Hematopoietic multipotent progenitor cell treated with erythropoietin and hydrocortisone succinate and interleukin-3 and kit ligand, for 15 days (in vitro differentiated cells): ENCODE data around the gene EXOC3L4.
A peak's percentile ranks its signal among the peaks of the same experiment; 100 is the strongest.

Source experiments
- DNase-seq: peaks from one replicate; pipeline ENCODE4 v3.0.0-alpha.2; 2015; ENCODE audit warnings: low spot score

The EXOC3L4 gene

DNA sequence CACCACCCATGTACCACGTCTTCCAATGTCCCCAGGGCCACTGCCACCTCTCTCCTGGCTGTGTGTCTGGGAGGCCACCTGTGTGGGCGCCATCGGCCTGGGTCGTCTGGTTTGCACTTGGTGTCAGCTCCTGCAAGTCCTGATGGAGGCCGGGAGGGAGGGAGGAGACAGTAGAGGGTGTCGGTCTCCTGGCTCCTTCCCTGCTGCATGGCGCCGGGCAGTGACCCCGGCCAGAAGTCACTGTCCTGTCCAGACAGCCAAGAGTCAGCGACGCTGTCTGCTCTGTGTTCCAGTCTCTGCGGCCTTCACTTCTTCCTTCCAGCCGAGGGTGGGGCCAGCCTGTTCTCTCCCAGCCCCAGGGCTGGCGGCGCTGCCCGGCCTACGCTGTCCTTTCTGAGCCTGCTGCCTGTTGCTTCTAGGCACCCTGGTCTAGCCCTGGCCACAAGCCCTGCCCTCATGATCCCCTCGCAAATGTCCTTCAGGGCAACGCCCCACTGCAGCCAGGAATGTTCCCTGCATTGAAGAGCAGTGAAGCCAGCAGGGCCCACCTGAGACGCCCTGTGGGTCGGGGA, 23.5 kb upstream of the EXOC3L4 start:
- DNase-seq: no peak

DNA sequence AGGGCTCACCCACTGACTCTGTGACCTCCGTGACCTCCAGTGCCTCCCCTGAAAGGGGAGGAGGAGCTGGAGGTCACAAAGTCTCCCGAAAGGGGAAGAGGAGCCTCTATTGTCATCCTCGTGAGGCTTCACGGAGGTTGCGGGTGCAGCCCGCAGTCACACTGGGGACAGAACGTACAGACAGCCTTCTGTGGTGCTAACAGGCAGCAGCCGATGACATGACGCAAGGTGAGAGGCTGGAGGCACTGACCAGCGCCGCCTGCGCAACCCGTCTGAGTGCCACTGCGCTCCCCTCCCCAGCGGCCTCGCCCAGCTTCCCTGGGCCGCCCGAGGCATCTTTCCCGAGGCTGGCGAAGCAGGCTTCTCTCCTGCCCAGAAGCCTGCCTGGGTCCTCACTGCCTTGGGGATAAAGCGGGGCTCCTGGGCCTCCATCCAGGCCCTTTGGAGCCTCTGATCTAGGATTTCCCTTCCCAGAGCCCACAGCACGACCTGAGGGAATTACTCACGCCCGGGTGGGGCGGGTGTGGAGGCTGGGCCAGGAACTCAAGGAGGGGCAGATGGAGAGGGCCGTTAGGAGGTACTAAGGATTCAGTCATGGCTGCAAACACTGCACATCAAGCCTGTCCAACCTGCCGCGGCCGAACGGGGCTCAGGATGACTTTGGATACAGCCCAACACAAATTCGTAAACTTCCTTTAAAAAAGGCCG, 22.8 kb upstream of the EXOC3L4 start:
- no peak for DNase-seq

DNA sequence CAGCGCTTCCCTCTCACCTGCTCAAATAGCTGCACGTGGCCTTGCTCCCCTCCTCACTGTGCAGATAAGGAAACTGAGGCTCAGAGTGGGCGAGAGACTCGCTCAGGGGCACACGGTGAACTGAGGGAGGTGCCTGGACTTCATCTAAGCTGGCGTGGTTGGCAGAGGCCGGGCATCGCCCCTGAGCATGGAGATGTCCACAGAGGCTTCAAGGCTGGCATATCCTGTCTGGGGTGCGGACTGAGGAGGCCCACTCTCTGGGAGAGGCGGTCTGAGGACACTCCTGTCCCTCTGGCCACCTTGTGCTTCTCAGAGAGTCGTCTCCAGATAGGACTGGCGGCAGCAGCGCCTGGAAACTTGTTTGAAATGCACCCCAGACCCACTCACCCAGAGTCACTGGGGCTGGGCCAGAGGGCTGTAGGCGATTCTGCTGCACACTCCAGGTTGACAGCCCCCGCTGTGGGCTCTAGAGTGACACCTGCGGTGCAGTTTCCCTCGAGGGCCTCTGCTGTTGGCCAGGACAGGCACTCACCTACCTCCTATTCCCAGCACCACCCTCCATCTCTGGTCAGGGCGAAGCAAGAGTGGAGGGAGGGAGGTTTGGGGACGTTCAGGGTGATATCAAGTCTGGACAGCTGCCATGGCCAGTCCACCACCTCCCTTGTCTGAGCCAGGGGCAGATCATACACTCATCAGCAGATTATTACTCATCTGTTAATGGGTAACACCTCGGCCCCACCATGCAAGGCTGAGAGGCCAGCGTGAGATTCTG, 21.7 kb upstream of the EXOC3L4 start:
- no peak for DNase-seq

DNA sequence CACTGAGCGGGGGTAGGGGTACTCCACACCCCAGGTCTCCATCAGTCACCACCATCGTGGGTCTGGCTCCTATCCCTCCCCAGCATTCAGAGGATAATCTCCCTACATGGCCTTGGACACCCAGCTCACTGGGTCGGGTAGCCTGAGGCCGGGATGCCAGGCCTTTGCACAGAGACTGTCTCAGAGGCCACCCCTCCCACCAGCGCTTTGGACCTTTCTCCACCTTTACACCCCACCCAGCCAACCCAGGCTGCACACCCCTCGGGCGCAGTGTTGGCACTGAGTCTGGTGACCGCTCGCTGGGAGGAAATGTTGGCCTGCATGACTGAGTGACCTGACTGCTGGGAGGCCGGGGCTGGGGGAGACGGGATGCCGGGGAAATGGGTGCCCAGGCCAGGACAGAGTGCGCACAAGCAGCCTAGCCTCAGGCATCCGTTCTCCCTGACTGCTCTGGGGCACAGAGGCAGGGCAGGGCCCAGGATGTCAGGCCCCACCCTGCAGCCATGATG, 21.1 kb upstream of the EXOC3L4 start:
- no peak for DNase-seq

DNA sequence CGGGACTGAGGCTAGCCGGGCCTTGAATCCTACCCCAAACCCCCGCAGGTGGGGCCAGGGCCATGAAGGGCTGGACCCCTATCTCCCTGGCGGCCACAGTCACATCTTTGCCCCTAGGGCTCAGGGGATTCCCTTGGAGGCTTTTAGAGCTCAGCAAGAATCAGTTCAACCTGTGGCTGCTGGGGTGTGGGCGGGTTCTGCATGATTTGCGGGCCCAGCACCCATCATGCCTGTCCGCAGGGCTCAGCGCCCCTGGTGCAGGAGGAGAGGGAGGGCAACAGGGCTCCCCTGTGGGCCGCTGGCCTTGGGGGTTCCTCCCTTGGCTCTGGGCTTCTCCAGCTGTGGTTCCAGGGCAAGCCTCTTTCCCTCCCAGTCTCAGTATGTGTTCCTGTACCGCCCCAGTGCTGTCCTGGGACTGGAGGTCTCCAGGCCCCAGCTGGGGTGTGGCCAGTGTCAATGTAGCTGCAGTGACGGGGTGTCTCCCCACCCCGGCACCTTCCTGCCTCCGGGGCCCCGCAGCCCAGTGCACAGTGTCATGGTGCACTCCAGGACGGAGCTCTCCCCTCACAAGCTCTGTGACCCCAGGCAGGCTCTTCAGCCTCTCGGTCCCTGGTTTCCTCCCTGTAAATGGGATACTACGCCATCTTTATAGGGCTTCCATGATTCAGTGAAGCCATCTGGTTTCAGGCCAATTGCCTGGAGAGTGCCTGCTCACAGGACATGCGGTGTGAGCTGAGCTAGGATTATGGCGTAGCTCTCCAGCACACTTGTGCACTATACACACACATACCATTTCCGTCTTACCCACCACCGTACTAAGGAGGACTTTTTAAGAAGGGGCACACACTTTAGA, 20.4 kb upstream of the EXOC3L4 start:
- no peak for DNase-seq

DNA sequence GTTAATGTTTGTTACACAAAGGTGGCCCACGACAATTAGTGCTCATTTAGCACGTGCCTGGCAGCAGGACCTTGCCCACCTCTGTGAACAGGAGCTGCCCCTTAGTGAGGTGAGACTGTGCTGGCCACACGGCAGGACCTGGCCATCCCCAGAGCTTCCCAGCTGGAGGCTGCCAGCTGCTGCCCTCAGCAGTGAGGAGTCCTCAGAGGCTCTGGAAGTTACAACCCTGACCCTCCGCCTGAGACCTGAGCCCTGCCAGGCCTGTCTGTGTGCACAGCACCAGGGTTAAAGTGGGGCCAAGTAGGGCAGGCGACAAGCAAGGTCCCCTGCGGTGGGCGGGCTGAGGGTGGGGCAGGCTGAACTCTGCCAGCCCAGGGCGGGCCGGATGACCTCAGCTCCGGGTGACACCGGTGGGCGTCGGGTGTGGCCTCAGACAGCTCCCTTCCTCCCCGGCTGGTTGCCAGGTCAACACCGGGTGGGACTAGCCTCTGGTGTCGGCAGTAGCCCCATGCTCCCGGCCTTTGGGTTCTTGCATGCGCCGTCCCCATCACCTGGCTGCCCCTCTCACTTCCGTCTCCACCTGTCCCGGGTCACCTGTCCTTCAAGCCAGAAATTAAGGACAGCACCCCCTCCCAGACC, 19.7 kb upstream of the EXOC3L4 start:
- DNase-seq: peak; percentile 68

DNA sequence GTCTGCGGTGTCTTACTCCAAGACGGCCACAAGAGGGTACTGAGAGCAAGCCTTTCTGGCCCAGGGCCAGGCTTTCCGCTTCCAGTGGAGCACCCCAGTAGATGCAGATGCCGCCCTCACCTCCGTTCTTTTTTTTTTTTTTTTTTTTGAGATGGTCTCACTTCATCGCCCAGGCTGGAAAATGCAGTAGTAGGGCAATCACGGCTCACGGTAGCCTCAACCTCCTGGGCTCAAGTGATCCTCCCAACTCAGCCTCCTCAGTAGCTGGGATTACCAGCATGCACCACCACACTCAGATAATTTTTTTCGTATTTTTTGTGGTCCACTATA, 16.1 kb upstream of the EXOC3L4 start:
- peak; percentile 87 for DNase-seq

DNA sequence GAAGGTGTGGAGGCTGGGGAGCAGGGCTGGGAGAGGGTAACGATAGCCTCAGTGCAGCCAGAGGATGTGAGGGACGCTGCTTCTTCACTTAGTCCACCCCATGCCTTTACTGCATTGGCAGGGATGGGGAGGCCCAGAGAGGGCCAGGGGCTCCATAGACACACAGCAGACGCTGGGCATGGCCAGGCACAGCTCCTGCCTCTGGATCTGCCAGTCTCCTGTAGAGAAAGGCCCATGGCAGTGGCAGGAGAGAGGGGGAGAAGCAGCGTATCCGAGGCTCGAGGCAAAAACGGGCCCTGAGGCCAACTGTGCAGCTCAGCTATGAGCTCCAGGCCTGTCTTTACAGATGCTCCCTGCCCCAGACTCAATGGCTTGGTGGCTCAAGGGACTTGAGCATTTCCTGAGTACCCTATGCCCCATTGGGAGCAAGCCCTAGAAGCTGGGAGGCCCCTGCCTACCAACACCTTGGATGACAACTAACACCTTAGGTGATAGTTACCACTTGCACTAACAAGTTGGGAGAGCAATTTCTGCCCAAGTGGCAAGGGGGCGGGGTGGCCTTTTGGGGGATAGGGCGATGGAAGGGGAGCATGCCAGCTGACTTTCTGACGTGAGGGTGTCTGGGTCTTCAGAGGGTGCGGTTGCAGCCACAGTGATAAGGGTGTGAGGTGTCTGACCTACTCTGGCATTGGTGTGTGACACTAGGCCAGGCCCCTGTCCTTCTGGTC, 15.5 kb upstream of the EXOC3L4 start:
- no peak for DNase-seq

DNA sequence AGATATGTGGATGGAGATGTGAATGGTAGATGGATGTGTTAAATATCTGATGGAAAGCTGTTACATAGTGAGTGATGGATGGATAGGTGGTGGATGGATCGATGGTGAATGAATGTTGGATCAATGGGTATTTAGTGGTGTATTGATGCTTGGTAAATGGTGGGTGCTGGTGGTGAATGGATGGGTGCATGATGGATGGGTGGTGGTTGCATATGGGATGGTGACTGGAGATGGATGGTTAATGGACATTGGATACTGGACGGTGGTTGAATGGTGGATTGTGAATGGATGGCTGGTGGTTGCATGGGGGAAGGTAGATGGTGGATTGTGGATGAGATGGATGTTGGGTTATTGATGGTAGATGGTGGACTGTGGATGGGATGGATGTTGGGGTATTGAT, 12.6 kb upstream of the EXOC3L4 start:
- DNase-seq: no peak

DNA sequence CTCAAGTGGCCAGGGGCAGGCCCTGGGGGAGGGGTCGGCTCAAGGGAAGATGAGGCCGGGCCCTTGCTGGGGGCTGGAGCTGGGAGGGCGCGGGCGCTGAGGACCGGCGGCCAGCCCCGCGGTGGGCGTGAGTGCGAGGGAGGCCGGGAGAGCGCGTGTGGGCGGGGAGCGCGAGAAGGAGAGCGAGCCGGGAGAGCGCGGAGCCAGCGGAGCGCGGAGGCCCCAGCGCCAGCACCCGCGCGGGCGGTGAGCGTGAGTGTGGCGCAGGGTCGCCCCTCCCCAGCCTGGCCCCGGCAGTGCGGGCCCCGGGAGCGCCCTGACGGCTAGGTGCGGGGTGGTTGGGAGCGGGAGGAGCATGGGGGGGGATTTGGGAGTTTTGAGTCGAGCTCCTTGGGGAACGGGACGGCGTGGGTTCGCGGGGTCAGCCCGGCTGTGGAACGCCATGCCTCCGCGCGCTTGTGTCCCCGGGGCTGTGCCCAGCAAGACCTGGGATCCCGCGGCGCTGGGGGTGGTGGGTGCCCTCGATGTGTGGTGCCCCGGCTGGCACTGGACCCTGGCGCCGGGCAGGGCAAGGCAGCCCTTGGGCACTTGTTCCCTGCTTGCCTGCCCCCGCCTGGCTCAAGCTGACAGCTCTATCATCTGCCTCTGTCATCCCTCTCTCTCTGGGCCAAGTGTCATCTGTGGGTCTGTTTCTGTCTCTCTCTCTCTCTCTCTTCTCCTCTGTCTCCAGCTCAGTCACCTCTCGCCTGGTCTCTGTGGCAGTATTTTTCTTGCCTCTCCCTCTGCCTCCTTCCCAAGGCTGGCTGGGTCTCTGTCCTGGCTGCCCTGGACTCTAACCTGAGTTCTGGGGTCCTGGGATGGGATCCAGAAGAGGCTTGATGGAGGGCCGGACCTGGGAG, 10.3 kb upstream of the EXOC3L4 start, which contains the start of gene LBHD2:
Gene LBHD2 (plus strand): TSS at position 190 of the 899 bp plus-strand sequence. CDS start 1,803 bp downstream, outside the sequence.
- DNase-seq: no peak

DNA sequence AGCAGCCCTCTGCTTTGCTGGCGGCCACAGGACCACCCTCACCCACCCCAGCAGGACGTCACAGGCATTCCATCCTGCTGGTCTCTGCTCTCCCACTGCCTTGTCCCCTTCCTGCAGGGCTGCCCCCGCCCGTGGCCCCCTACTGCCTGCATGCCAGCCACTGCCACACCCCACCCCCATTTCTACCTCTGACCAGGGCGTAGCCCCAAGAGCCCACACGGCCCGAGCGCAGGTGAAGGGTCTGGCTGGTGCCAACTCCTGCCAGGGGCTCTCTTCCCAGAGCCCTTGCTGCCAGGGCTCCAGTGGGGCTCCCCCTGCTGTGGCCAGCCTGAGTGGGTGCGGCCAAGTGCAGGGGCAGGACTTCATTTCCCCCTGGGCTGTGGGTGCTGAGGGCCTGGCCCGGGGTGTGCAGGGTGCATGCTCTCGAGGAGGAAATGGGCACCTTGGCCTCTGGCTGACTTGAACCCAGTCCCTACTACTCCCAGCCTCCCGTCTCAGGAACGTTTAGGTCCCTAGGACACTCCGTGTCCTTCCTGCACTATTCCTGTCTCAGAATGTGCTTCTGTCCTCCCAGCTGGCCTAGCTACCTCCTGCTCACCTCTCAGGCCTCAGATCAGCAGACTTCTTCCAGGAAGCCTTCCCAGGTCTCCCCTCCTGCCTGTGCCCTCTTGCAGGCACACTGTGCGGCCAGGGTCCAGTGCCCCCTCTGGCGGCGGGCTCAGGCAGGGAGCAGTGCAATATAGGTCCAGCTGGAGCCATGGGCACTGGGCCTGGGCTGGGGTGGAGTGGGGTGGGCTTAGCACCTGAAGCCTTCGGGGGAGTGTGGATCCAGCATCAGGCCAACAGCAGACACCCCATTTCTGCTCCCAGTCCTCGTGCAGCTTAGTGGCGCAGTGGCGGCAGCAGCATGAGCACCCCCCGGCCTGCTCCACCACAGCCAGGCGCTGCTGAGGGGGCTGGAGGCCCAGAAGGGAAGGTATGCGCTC, 9.1 kb upstream of the EXOC3L4 start:
- no peak for DNase-seq

DNA sequence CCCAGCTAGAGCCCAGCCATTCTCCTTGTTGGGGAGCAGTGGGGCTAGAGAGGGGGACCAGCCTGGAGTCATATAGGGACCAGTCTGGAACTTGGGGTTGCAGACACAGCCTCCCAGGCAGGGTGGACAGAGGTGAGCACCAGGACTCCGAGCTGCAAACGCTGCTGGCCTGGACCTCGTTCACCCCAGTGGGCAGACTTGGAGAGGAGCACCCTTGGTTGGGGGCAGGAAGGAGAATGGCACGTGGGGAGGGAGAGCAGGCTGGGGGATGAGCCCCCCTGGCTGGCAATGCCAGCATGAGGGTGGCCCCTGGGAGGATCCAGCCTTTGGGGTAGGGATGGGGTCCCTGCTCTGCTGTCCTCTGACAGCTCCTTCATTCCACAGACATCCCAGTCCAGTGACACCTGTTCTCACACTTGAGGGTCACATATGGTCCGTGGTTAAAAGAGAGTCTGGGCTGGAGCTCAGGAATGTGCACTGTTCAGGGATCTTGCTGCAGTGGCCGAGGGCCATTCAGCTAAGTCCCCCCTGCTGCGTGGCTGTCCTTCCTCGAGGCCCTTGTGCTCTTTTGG, 7.7 kb upstream of the EXOC3L4 start:
- DNase-seq: no peak

DNA sequence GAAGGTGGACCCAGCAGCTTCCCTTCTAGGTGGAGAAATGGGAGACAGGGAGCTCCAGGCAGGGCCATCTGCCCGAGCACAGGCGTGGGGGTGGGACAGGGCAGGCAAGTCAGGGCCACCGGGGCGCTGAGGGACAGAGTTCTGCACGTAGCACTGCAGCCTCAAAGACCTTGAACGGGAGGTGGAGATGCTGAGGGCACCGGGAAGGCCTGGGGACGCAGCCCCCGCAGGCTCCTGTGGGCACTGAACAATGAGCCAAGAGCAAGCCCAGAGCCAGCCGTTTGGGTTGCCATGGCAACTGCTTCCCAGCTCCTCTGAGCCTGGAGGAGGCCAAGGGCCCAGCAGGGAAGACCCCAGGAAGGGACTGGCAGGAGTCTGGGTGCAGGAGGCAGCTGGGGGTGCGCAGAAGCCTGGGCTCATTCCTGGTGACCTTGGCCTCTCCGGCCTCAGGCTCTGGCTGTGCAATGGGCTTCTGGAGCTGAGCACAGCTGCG, 7.1 kb upstream of the EXOC3L4 start:
- no peak for DNase-seq

DNA sequence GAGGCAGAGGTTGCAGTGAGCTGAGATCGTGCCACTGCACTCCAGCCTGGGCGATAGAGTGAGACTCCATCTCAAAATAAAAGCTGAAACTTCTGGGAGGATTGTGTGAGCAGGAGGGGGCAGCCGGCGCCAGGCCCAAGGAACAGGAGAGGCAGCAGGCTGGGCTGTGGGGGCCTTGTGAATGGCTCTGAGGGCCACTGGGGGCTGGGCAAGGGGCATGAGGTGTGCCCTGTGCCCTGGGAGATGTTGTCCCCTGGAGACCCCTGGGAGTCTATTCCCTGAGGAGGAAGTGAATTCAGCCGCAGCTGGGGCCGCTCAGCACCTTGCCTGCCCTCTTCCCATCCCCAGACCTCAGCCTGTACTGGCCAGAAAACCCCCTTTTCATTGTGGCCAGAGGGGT, 5.6 kb upstream of the EXOC3L4 start:
- DNase-seq: no peak

DNA sequence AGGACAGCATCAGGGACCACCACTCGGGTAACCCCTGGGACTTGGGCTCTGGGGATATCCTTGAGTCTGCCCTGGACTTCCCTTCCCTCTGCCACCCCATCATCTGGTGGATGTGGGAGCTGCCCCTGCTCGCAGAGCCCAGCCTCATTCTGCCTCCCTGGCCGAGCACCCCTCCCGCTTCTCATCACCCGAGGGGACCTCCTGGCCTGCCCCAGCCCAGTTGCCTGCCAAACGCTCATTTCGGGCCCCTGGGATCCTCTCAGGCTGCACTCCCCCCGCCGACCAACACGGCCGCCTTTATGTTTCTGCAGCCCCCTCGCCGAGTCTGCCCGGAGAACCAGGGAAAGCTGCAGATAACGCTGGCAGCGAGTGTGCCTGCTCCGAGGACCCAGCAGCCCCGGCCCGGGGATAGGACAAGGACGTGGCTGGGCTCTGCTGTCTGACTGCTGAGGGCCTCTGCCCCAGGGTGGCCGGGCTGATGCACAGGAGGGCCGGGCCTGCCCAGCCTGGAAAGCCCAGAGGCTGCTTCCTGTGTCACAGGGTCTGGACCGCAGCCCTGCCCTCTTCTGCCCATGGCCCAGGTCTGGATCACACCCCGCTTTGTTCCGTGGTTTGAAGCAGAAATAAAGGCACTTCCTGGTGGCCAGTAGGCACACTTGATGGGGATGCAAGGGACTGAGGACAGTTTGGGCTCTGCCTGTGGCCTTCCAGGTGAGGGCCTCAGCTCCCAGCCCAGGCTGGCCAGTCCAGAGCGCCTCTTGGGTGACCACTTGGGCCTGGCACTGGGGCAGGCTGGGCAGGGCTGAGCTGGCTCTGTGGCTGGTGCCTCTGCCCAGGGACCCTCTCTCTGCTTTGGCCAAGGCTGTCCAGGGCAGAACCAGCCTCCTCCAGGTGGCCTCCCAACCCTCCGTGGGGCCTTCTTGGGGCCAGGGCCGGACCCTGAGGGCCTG, 4.9 kb upstream of the EXOC3L4 start:
- DNase-seq: no peak

DNA sequence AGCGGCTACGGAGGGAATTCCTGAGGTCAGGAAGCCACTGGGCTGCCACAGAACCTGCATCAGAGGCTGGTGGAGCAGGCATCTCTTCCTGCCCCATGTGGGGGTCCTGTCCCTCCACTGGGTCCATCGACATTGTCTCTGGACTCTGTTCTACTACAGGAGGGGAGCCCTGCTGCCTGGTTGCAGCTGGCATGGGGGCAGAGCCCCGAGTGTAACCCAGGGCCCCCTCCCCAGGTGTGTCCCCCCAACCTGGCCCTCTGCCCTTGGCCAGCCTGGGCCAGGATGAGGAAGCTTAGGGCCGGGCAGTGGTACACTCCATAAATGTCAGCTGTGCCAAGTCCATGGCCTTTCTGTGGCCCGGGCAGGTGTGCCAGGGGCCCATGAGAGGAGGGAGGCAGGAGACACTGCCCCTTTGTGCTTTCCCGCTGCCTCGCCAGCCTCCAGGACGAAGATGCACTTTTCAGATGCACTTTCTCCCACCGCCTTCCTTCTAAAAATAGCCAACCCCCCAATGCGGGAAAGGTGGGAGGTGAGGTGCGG, 4.0 kb upstream of the EXOC3L4 start:
- DNase-seq: no peak
